Uterus (tissue), 4 donors: ENCODE data around the gene NEGR1. TPM values are rescaled to one million over a fixed set of nuclear protein-coding genes. Genes with fewer than 3 reads are reported as not detected.

ENCODE experiments used
- DNase-seq, 2 donors: peaks; one replicate each; pipeline ENCODE4 v3.0.0-alpha.2; 2019 to 2020
- H3K27ac ChIP-seq, 2 donors: fragments of 200-600 bp; sonication (generic); 1 replicate in 1 of 2; 2 replicates in 1 of 2; pipeline ENCODE4 v1.5.1; 2016 to 2018
- H3K27me3 ChIP-seq, 2 donors: fragments of 200-600 bp; sonication (generic); one replicate each; pipeline ENCODE4 v1.5.1; 2018 to 2019; ENCODE audit warnings: control low read depth in 1 of 2
- H3K36me3 ChIP-seq, 2 donors: fragments of 200-600 bp; sonication (generic); one replicate each; pipeline ENCODE4 v1.5.1; 2019; ENCODE audit warnings: control low read depth in 1 of 2
- H3K4me1 ChIP-seq, 2 donors: fragments of 200-600 bp; sonication (generic); one replicate each; pipeline ENCODE4 v1.5.1; 2018 to 2019; ENCODE audit warnings: control low read depth in 1 of 2
- H3K4me3 ChIP-seq, 2 donors: fragments of 200-600 bp; sonication (generic); 1 replicate in 1 of 2; 2 replicates in 1 of 2; pipeline ENCODE4 v1.5.1; 2018 to 2019; ENCODE audit warnings: mild to moderate bottlenecking in 1 of 2
- H3K9me3 ChIP-seq, 2 donors: fragments of 200-600 bp; sonication (generic); one replicate each; pipeline ENCODE4 v1.5.1; 2019; ENCODE audit warnings: control low read depth in 1 of 2
- POLR2A ChIP-seq, 2 donors: fragments of 450-650 bp; IDR thresholded peaks; one replicate each; pipeline ENCODE4 v1.6.1; 2016; ENCODE audit warnings: antibody characterized with exemption in 2 of 2, mild to moderate bottlenecking in 1 of 2, moderate library complexity in 1 of 2
- intact Hi-C: fragments of 100-400 bp; cut with DNase I; formaldehyde crosslinking; loops from one replicate; pipeline ENCODE4 v1.15.1; 2023; ENCODE audit warnings: low total_unique reads
- total RNA-seq, 4 donors: library from RNA; depleted of rRNA in 3 of 4; stranded (reverse); fragments of >200 nt in 3 of 4; gene quantifications; one replicate each; pipeline versions ENCODE4 v1.1.0 to v1.2.4, GENCODE V29; 2014 to 2023
- TF ChIP-seq, protein P1 (sequence below), 4 experiments: fragments of 200-600 bp in 2 of 4; fragments of 450-650 bp in 2 of 4; sonication (generic) in 2 of 4; IDR thresholded peaks; one replicate each; pipeline ENCODE4 v1.5.1; 2016 to 2019; ENCODE audit warnings: antibody characterized with exemption in 4 of 4, mild to moderate bottlenecking in 2 of 4, moderate library complexity in 1 of 4
- donor health status: DM: yes; HTN: yes; CAD: no.

Gene NEGR1
- total RNA-seq, 4 donors from 2014 or later = 6.7 to 42.9 (median 33.3) TPM

DNA sequence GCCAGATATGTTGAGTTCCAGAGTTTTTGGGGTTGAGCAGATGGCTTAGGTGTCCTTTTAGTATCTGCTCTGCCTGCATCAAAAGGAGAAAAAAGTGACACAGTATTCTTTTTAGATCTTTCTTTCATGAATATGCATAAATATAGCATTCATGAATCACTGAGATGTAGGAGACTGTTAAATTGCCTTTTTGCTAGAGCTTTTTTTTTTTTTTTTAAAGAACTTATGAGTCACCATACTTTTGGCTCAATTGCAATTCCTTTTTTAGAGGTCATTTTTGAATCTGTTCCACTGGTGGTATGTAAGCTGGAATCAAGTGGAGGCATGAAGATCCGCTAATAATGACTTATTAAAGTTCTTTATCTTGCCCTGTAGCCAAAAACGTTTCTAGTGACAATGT, 720.6 kb downstream of the NEGR1 start:
- Histone ChIP-seq H3K36me3 (no peaks in the 10 kb centered on the region), H3K27me3 (no peaks in the 10 kb centered on the region), H3K4me1 (peaks cover 0 to 5% of the 10 kb centered on the region in 2 donors), H3K4me3 (no peak overlapping the region), H3K9me3 (no peaks in the 10 kb centered on the region), H3K27ac (no peak overlapping the region)
- no peak for DNase-seq
- intact Hi-C loops = no loop called here
- TF ChIP-seq, protein P1, sequence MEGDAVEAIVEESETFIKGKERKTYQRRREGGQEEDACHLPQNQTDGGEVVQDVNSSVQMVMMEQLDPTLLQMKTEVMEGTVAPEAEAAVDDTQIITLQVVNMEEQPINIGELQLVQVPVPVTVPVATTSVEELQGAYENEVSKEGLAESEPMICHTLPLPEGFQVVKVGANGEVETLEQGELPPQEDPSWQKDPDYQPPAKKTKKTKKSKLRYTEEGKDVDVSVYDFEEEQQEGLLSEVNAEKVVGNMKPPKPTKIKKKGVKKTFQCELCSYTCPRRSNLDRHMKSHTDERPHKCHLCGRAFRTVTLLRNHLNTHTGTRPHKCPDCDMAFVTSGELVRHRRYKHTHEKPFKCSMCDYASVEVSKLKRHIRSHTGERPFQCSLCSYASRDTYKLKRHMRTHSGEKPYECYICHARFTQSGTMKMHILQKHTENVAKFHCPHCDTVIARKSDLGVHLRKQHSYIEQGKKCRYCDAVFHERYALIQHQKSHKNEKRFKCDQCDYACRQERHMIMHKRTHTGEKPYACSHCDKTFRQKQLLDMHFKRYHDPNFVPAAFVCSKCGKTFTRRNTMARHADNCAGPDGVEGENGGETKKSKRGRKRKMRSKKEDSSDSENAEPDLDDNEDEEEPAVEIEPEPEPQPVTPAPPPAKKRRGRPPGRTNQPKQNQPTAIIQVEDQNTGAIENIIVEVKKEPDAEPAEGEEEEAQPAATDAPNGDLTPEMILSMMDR (IDR thresholded peaks at IDR 0.05) = no peak
- no peak for TF ChIP-seq POLR2A (IDR thresholded peaks at IDR 0.05)

DNA sequence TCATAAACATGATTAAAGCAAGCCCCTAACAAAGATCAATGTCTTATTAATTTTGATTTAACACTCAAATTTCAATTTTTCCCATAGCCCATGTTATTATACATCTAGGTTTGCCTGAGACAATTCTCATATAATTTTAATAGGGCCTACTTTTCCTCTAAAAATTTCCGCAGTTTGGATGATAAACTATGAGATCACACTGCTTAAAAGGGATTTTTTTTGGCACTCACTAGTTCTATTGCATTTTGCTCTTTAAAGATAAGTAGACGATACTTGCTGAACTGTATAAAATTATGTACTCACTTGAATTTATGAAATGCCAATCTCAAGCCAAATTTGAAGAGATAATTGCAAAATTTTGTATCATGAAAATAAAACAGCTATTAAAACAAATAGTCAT, 721.1 kb downstream of the NEGR1 start:
- Histone ChIP-seq H3K4me3 (no peak overlapping the region), H3K27ac (no peak overlapping the region), H3K4me1 (peaks cover 0 to 5% of the 10 kb centered on the region in 2 donors), H3K36me3 (no peaks in the 10 kb centered on the region), H3K9me3 (no peaks in the 10 kb centered on the region), H3K27me3 (no peaks in the 10 kb centered on the region)
- TF ChIP-seq, protein P1 (IDR thresholded peaks at IDR 0.05) = no peak
- TF ChIP-seq POLR2A (IDR thresholded peaks at IDR 0.05) = no peak
- intact Hi-C loops = no loop called here
- no peak for DNase-seq

DNA sequence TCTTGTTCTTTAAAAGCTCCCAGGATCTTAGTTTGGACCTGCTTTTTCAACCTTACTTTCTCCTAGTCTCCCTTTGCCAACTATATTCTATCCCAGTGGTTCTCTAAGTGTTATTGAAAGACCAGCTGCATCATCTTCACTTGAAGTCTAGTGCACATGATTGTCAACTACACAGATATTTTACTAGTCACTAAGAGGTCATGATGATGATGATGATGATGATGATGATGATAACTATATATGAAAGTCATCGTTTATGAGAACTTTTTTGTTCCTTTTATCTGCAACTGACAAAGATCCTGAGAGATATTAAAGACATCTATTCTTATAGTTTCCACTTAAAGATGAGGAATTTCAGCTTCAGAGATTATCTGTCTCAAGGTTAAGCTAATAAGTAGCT, 722.5 kb downstream of the NEGR1 start:
- peaks cover 0 to 5% of the 10 kb centered on the region in 2 donors for H3K4me1 ChIP-seq
- H3K27ac ChIP-seq = no peak overlapping the region
- H3K9me3 ChIP-seq = no peaks in the 10 kb centered on the region
- H3K4me3 ChIP-seq = no peak overlapping the region
- intact Hi-C loops = no loop called here
- no peaks in the 10 kb centered on the region for H3K27me3 ChIP-seq
- DNase-seq = no peak
- H3K36me3 ChIP-seq = no peaks in the 10 kb centered on the region
- no peak for TF ChIP-seq POLR2A (IDR thresholded peaks at IDR 0.05)

DNA sequence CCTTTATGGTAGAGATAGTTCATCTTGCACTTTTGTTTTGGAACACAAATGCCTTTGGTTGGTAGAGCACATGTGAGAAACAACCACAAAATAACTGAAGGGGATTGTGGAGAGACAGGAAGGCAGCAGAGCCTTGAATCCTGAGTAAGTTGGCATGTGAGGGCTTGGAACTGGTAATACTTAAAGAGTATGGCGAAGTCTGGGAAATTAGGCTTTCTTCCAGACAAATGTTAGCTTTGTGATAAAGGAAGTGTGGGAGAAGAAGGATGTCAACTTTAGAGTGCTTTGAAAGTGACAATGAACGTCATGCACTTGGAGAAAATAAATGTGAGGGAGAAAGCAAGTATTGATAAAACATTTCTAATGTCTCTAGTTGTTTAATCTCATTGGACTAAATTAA, 725.2 kb downstream of the NEGR1 start:
- H3K4me1 ChIP-seq = peaks cover 0 to 5% of the 10 kb centered on the region in 2 donors
- no peaks in the 10 kb centered on the region for H3K36me3 ChIP-seq
- DNase-seq = no peak
- intact Hi-C loops = no loop called here
- no peaks in the 10 kb centered on the region for H3K27me3 ChIP-seq
- no peak overlapping the region for H3K27ac ChIP-seq
- no peak for TF ChIP-seq POLR2A (IDR thresholded peaks at IDR 0.05)
- TF ChIP-seq, protein P1 (IDR thresholded peaks at IDR 0.05) = no peak
- no peak overlapping the region for H3K4me3 ChIP-seq
- H3K9me3 ChIP-seq = no peaks in the 10 kb centered on the region

DNA sequence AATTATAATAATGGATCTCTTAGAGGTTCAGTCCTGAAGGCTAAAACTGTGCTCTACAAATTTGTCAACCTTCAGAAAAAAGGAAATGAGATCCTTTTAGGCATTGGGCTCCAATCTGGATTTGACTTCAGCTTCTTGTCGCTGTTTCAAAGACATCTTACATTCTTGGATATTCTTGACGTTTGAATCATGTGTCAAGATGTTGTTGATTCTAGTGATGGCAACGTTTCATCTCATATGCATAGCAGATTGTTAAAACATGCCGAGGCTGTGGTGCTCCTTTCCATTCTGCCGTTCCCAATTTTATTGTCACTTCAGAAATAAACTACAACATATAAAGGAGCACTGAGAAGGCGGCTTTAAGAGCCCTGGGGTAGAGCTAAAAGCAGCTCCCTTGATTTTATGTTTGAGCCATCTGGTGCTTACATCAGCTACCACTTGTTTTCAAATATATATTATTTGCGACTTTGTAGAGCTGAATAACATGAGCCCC, 733.9 kb downstream of the NEGR1 start:
- Histone ChIP-seq H3K27ac (no peak overlapping the region), H3K27me3 (no peaks in the 10 kb centered on the region), H3K9me3 (no peaks in the 10 kb centered on the region), H3K36me3 (no peaks in the 10 kb centered on the region), H3K4me3 (no peak overlapping the region), H3K4me1 (no peaks in the 10 kb centered on the region)
- no peak for TF ChIP-seq POLR2A (IDR thresholded peaks at IDR 0.05)
- TF ChIP-seq, protein P1 (IDR thresholded peaks at IDR 0.05) = no peak
- DNase-seq = no peak
- intact Hi-C loops = no loop called here

DNA sequence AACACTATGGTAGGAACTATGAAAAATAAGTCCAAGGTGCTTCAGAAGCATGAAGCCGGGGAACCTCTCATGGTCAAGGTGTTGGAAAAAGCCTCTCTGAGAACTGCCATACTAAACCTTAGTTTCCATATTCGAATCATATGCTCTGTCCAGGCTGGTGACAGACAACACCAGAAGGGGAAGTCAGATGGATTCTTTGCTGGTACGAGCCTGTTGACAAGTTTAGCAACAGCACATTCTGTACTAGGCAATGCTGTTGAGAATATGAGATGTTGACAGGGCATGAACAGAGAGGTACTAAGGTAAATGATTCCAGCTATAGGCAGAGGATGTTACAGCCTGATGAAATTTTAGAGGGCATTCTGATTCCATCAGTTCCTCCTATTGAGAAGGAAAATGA, 740.2 kb downstream of the NEGR1 start:
- intact Hi-C loops = no loop called here
- TF ChIP-seq, protein P1 (IDR thresholded peaks at IDR 0.05) = no peak
- TF ChIP-seq POLR2A (IDR thresholded peaks at IDR 0.05) = no peak

More for the DNA sequence above, 740.2 kb downstream of the NEGR1 start:
- no peaks in the 10 kb centered on the region for H3K9me3 ChIP-seq
- H3K27me3 ChIP-seq = no peaks in the 10 kb centered on the region
- DNase-seq = no peak
- no peak overlapping the region for H3K4me3 ChIP-seq
- no peaks in the 10 kb centered on the region for H3K36me3 ChIP-seq
- no peak overlapping the region for H3K27ac ChIP-seq
- H3K4me1 ChIP-seq = no peaks in the 10 kb centered on the region
